NCI-H1417 treated with DMSO at 0.1 percent for 48 hours (cell line): ENCODE measurements around the gene ZNF101.
A peak's percentile ranks its signal among the peaks of the same experiment; 100 is the strongest.
"Not testable (repeated sequence)": the region's sequence is repeated elsewhere in the genome, so short reads cannot be mapped to it uniquely, and the experiment has no call there.

Experiments used
- DNase-seq: peaks from one replicate; lab custom pipeline; 2025; lab: John Stamatoyannopoulos, UW

Gene ZNF101

GRCh38 chr19:19661675-19662251 is 6.9 kb upstream of the ZNF101 start:
- no peak for DNase-seq

- DNase-seq, result no peak
Measured at GRCh38 chr19:19662344-19662743, 6.3 kb upstream of the ZNF101 start.

GRCh38 chr19:19662871-19663255 is 5.8 kb upstream of the ZNF101 start:
- no peak for DNase-seq

- DNase-seq, result peak; percentile 90
Measured at GRCh38 chr19:19663256-19664120, 5.2 kb upstream of the ZNF101 start, which contains the start of gene ATP13A1. Gene ATP13A1 (minus strand): TSS chr19:19663676. CDS start chr19:19663666, 10 bp downstream.

GRCh38 chr19:19665420-19665948 is 3.2 kb upstream of the ZNF101 start:
- not testable (repeated sequence) for DNase-seq

GRCh38 chr19:19670070-19670551 is 1.5 kb downstream of the ZNF101 start:
- DNase-seq, result no peak

GRCh38 chr19:19672816-19673215 is 4.2 kb downstream of the ZNF101 start:
- DNase-seq, result no peak

GRCh38 chr19:19674315-19674714 is 5.7 kb downstream of the ZNF101 start:
- DNase-seq, result no peak

GRCh38 chr19:19677579-19677978 is 8.9 kb downstream of the ZNF101 start:
- DNase-seq, result no peak

- DNase-seq, result no peak
Measured at GRCh38 chr19:19679176-19680073, 10.8 kb downstream of the ZNF101 start.

- not testable (repeated sequence) for DNase-seq
Measured at GRCh38 chr19:19686119-19686518, 17.5 kb downstream of the ZNF101 start.

- no peak for DNase-seq
Measured at GRCh38 chr19:19686580-19686979, 17.9 kb downstream of the ZNF101 start.

GRCh38 chr19:19687090-19687489 is 18.5 kb downstream of the ZNF101 start:
- no peak for DNase-seq

GRCh38 chr19:19689023-19689422 is 20.4 kb downstream of the ZNF101 start:
- not testable (repeated sequence) for DNase-seq

- DNase-seq, result no peak
Measured at GRCh38 chr19:19691683-19692082, 23.0 kb downstream of the ZNF101 start.

- DNase-seq, result no peak
Measured at GRCh38 chr19:19696386-19696785, 27.7 kb downstream of the ZNF101 start.

- no peak for DNase-seq
Measured at GRCh38 chr19:19697589-19697988, 28.9 kb downstream of the ZNF101 start.

- not testable (repeated sequence) for DNase-seq
Measured at GRCh38 chr19:19700493-19700892, 31.9 kb downstream of the ZNF101 start.

- DNase-seq, result no peak
Measured at GRCh38 chr19:19704836-19705235, 36.2 kb downstream of the ZNF101 start.

GRCh38 chr19:19710506-19710905 is 41.9 kb downstream of the ZNF101 start:
- DNase-seq, result no peak

GRCh38 chr19:19711306-19711933 is 42.8 kb downstream of the ZNF101 start:
- DNase-seq, result no peak
